Measurements from ENCODE around the gene JPH4. TPM values are rescaled to one million over a fixed set of nuclear protein-coding genes. Genes with fewer than 3 reads are reported as not detected.

JPH4 gene
- total RNA-seq, 2 donors from 2014 or later: 0.18 to 0.91 TPM

- Histone ChIP-seq H3K4me3 (ENCODE audit: low read length) (no peak overlapping the region), H3K9me3 (ENCODE audit: control insufficient read depth, low read length) (no peaks in the 10 kb centered on the region), H3K9ac (ENCODE audit: extremely low read depth, low read length, poor library complexity, severe bottlenecking) (no peak overlapping the region), H3K36me3 (ENCODE audit: control insufficient read depth, insufficient read depth, low read length) (peaks cover 82% of the 10 kb centered on the region), H3K27me3 (ENCODE audit: control insufficient read depth, insufficient read depth, low read length, poor library complexity, severe bottlenecking) (no peaks in the 10 kb centered on the region), H3K27ac (ENCODE audit: low read depth, low read length) (no peak overlapping the region), H3K4me1 (ENCODE audit: control insufficient read depth, insufficient read depth, low read length) (no peaks in the 10 kb centered on the region)
- Mint-ChIP-seq H3K27me3 (ENCODE audit: insufficient read depth) (no peaks in the 10 kb centered on the region), H3K4me3 (no peak overlapping the region), H3K36me3 (ENCODE audit: low read depth) (peaks cover 58% of the 10 kb centered on the region), H3K4me1 (peaks cover 11% of the 10 kb centered on the region), H3K9me3 (no peaks in the 10 kb centered on the region), H3K27ac (no peak overlapping the region)
- no peak for DNase-seq
- no peak for TF ChIP-seq CTCF (conservative IDR thresholded peaks at IDR 0.05)
- WGBS, 2 experiments (ENCODE audit: insufficient coverage in 1 of 2, insufficient read length in 1 of 2): 87 to 90% methylated on average over 2 of the region's 2 CpGs
Measured at GRCh38 chr14:23561259-23561658, 17.3 kb downstream of the JPH4 start.

- 90 to 94% methylated on average over 2 to 3 of the region's 3 CpGs for WGBS, 2 experiments (ENCODE audit: insufficient coverage in 1 of 2, insufficient read length in 1 of 2)
- H3K4me3 Mint-ChIP-seq: no peak overlapping the region
- H3K4me3 ChIP-seq (ENCODE audit: low read length): no peak overlapping the region
- H3K36me3 Mint-ChIP-seq (ENCODE audit: low read depth): peaks cover 48% of the 10 kb centered on the region
- H3K9ac ChIP-seq (ENCODE audit: extremely low read depth, low read length, poor library complexity, severe bottlenecking): no peak overlapping the region
- peaks cover 70% of the 10 kb centered on the region for H3K36me3 ChIP-seq (ENCODE audit: control insufficient read depth, insufficient read depth, low read length)
- H3K4me1 ChIP-seq (ENCODE audit: control insufficient read depth, insufficient read depth, low read length): no peaks in the 10 kb centered on the region
- H3K9me3 ChIP-seq (ENCODE audit: control insufficient read depth, low read length): no peaks in the 10 kb centered on the region
- H3K9me3 Mint-ChIP-seq: no peaks in the 10 kb centered on the region
- no peak overlapping the region for H3K27ac ChIP-seq (ENCODE audit: low read depth, low read length)
- no peaks in the 10 kb centered on the region for H3K27me3 ChIP-seq (ENCODE audit: control insufficient read depth, insufficient read depth, low read length, poor library complexity, severe bottlenecking)
- H3K27me3 Mint-ChIP-seq (ENCODE audit: insufficient read depth): no peaks in the 10 kb centered on the region
- peaks cover 13% of the 10 kb centered on the region for H3K4me1 Mint-ChIP-seq
- DNase-seq: no peak
- TF ChIP-seq CTCF (conservative IDR thresholded peaks at IDR 0.05): no peak
- H3K27ac Mint-ChIP-seq: no peak overlapping the region
Measured at GRCh38 chr14:23559926-23560520, 18.6 kb downstream of the JPH4 start.

GRCh38 chr14:23559010-23559925 lies 19.3 kb downstream of the JPH4 start:
- no peak overlapping the region for H3K27ac ChIP-seq (ENCODE audit: low read depth, low read length)
- peaks cover 13% of the 10 kb centered on the region for H3K4me1 Mint-ChIP-seq
- peaks cover 41% of the 10 kb centered on the region for H3K36me3 Mint-ChIP-seq (ENCODE audit: low read depth)
- H3K27me3 Mint-ChIP-seq (ENCODE audit: insufficient read depth): no peaks in the 10 kb centered on the region
- WGBS, 2 experiments (ENCODE audit: insufficient coverage in 1 of 2, insufficient read length in 1 of 2): 79 to 87% methylated on average over 13 to 21 of the region's 21 CpGs
- H3K27me3 ChIP-seq (ENCODE audit: control insufficient read depth, insufficient read depth, low read length, poor library complexity, severe bottlenecking): no peaks in the 10 kb centered on the region
- H3K36me3 ChIP-seq (ENCODE audit: control insufficient read depth, insufficient read depth, low read length): peaks cover 63% of the 10 kb centered on the region
- no peak overlapping the region for H3K27ac Mint-ChIP-seq
- DNase-seq: peak; percentile 90
- peak; percentile 96 for TF ChIP-seq CTCF (conservative IDR thresholded peaks at IDR 0.05)
- no peak overlapping the region for H3K4me3 Mint-ChIP-seq
- no peak overlapping the region for H3K4me3 ChIP-seq (ENCODE audit: low read length)
- no peaks in the 10 kb centered on the region for H3K4me1 ChIP-seq (ENCODE audit: control insufficient read depth, insufficient read depth, low read length)
- no peaks in the 10 kb centered on the region for H3K9me3 ChIP-seq (ENCODE audit: control insufficient read depth, low read length)
- no peak overlapping the region for H3K9ac ChIP-seq (ENCODE audit: extremely low read depth, low read length, poor library complexity, severe bottlenecking)
- no peaks in the 10 kb centered on the region for H3K9me3 Mint-ChIP-seq

Measured in endodermal cell (in vitro differentiated cells).